ENCODE measurements around the gene REEP6. TPM values are rescaled to one million over a fixed set of nuclear protein-coding genes. Genes with fewer than 3 reads are reported as not detected.

The REEP6 gene
- total and polyA plus RNA-seq, 10 donors = 0.65 to 2.6 (median 1.6) TPM; not detected in 1

DNA sequence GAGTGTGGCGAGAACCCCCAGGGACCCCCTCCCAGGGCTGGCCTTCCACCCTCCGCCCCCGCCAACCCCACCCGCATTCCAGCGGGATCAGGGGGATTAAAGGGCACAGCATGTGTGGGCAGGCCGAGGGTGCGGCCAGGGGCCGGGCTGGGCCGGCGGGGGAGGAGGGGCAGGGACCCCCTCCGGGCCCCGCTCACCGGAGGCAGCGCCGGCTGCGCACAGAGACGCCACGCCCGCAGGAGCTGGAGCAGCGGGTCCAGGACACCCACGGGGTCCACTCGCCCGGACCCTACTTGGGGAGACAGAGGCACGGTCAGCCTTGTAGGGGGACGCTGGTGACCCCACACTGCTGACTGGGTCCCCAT, 19.4 kb downstream of the REEP6 start:
- H3K27me3 ChIP-seq (replicated peaks in 1 of 7) = peaks cover 0 to 96% (median 46%) of the 10 kb centered on the region in 7 donors
- WGBS, 5 donors = 23 to 47% (median 31%) methylated on average over 11 to 25 of the region's 25 CpGs
- no peak overlapping the region for H3K27ac ChIP-seq
- H3K4me1 ChIP-seq = peaks cover 9 to 40% (median 26%) of the 10 kb centered on the region in 6 donors
- no peak overlapping the region for H3K4me3 ChIP-seq
- peaks cover 0 to 9% (median 0%) of the 10 kb centered on the region in 8 donors for H3K9me3 ChIP-seq
- no peaks in the 10 kb centered on the region for H3K36me3 ChIP-seq
- intact Hi-C loops (cut with DNase I; ENCODE audit: low total_unique reads) = no loop called here
- DNase-seq = no peak
- TF ChIP-seq POLR2A (IDR thresholded peaks at IDR 0.05) (no peak), POLR2AphosphoS5 (IDR thresholded peaks at IDR 0.05) (no peak)

DNA sequence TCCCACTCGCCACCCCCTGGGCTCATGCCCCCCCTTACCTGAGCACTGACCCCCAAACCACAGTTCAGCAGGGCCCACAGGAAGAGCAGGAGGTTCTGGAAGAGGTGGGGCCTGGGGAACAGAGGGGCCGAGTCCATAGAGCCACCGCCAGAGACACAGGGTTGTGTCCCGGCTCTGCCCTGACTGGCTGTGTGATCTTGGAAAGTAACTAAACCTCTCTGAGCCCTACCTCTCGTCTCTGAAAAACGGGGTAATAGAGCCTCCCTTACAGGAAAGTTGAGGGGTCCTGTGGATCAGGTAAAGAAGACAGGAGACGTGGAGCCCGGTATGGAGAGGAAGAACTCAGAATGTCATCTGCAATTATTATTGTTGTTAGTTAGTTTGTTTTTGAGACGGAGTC, 19.8 kb downstream of the REEP6 start:
- Histone ChIP-seq H3K27me3 (replicated peaks in 1 of 7) (peaks cover 0 to 96% (median 48%) of the 10 kb centered on the region in 7 donors), H3K9me3 (peaks cover 0 to 9% (median 0%) of the 10 kb centered on the region in 8 donors), H3K36me3 (no peaks in the 10 kb centered on the region), H3K4me1 (peaks cover 9 to 40% (median 26%) of the 10 kb centered on the region in 6 donors), H3K27ac (no peak overlapping the region), H3K4me3 (no peak overlapping the region)
- no peak for DNase-seq
- intact Hi-C loops (cut with DNase I; ENCODE audit: low total_unique reads) = no loop called here
- 33 to 60% (median 42%) methylated on average over 8 to 9 of the region's 9 CpGs for WGBS, 5 donors
- TF ChIP-seq, protein P1, sequence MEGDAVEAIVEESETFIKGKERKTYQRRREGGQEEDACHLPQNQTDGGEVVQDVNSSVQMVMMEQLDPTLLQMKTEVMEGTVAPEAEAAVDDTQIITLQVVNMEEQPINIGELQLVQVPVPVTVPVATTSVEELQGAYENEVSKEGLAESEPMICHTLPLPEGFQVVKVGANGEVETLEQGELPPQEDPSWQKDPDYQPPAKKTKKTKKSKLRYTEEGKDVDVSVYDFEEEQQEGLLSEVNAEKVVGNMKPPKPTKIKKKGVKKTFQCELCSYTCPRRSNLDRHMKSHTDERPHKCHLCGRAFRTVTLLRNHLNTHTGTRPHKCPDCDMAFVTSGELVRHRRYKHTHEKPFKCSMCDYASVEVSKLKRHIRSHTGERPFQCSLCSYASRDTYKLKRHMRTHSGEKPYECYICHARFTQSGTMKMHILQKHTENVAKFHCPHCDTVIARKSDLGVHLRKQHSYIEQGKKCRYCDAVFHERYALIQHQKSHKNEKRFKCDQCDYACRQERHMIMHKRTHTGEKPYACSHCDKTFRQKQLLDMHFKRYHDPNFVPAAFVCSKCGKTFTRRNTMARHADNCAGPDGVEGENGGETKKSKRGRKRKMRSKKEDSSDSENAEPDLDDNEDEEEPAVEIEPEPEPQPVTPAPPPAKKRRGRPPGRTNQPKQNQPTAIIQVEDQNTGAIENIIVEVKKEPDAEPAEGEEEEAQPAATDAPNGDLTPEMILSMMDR (IDR thresholded peaks at IDR 0.05 in 8 of 11, conservative IDR thresholded peaks at IDR 0.05 in 3 of 11) = no peak
- TF ChIP-seq POLR2A (IDR thresholded peaks at IDR 0.05) (no peak), POLR2AphosphoS5 (IDR thresholded peaks at IDR 0.05) (no peak)

DNA sequence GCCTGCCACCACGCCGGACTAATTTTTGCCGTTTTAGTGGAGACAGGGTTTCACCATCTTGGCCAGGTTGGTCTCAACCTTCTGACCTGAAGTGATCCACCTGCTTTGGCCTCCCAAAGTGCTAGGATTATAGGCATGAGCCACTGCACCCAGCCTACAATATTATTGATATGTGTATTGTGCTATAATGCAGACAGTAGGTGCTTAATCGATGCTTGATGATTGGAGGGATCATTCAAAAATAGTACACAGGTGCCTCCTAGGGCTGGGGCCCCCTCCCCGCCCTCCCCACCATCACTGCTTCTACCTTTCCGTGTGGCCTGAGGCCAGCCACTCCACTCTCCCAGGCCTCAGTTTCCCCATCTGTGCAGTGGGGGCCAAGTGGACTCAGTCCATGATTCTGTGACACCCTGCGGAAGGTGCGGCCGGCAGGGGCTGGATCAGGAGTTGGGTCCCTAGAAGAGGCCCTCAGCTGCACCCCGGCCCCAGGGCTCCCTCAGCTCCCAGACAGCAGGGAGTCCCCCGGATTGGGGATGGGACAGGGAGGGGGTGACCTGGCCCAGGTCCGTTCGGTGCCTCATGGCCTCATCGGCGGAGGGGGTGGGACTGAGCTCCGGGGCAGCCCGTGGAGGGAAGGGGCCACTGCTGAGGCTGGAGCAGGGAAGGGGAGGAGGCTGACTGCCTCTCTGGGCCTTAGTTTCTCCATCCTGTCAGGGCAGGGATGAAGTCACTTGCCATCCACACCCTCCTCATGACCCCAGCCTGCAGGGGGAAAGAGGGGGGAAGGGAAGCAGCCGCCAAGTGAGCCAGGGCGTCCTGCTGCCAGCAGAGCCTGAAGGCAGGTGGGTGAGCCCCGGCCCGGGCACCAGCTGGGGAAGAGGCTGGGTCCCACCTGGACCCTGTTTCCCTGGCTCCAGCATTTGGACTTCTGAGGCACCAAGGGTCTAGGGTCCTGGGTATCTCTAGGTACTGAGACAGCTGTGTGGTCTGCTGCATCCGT, 20.6 kb downstream of the REEP6 start:
- H3K27ac ChIP-seq = no peak overlapping the region
- intact Hi-C loops (cut with DNase I; ENCODE audit: low total_unique reads) = no loop called here

DNA sequence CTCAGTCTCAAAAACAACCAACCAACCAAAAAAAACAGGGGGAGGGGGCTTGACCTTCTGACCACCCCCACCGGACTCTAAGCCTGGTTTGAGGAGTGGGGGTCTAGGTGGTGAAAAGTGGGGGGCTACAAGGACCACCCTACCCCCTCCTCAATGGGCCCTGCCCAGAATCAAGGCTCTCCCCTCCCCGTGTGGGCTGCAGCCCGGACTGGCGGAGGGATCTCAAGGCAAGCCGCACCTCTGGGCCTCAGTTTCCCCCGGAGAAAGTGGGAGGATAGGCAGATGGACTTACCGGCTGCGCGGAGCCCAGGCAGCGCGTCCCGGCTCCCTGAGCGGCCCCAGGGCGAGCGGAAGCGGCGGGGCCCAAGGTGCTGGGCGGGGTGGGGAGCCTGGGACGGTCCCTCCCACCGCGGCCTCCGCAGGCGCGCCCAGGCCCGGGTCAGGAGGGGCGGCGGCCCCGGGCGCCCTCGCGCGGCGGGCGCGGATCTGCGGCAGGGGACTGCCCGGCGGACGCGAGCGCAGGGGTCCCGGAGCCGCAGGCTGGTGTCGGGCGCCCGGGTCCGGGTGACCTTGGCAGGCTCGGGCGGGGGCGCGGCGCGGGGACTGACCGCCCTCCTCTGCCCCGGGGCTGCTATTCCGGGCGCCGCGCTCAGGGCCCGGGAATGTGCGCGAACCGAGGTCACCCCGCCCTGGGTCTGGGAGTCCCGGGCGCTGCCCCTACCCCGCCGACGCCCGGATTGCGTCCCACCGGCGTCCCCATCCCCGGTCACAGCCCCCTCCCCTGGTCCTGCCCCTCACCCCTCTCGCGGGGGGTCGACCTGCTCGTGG, 21.9 kb downstream of the REEP6 start, which contains the start of gene ADAMTSL5:
Gene ADAMTSL5, minus strand, starts transcription at position 349 of the 828 bp plus-strand sequence. CDS start 2,076 bp downstream, outside the sequence.
- Histone ChIP-seq H3K27me3 (replicated peaks in 1 of 7) (peaks cover 0 to 97% (median 48%) of the 10 kb centered on the region in 7 donors), H3K36me3 (no peaks in the 10 kb centered on the region), H3K27ac (peak within 1 kb of the TSS in 1 of 8 donors; percentile 24), H3K4me3 (peak within 1 kb of the TSS in 7 of 8 donors; percentile 13 to 69 (median 37)), H3K9me3 (peaks cover 0 to 10% (median 0%) of the 10 kb centered on the region in 8 donors), H3K4me1 (peaks cover 6 to 31% (median 17%) of the 10 kb centered on the region in 6 donors)
- WGBS, 5 donors = 3 to 19% (median 5%) methylated on average over 14 to 78 of the region's 78 CpGs
- intact Hi-C loops (cut with DNase I; ENCODE audit: low total_unique reads) = no loop called here
- DNase-seq = no peak
- TF ChIP-seq POLR2AphosphoS5 (IDR thresholded peaks at IDR 0.05) (peak; percentile 31 to 57 (median 48)), POLR2A (IDR thresholded peaks at IDR 0.05) (no peak)
- TF ChIP-seq, protein P1 (IDR thresholded peaks at IDR 0.05 in 8 of 11, conservative IDR thresholded peaks at IDR 0.05 in 3 of 11) = peak in 1 of 11 experiments; percentile 31

More for the DNA sequence above, 20.6 kb downstream of the REEP6 start:
- peaks cover 0 to 96% (median 48%) of the 10 kb centered on the region in 7 donors for H3K27me3 ChIP-seq (replicated peaks in 1 of 7)
- H3K9me3 ChIP-seq = peaks cover 0 to 14% (median 0%) of the 10 kb centered on the region in 8 donors
- peaks cover 9 to 40% (median 26%) of the 10 kb centered on the region in 6 donors for H3K4me1 ChIP-seq
- H3K4me3 ChIP-seq = peak overlapping the region in 1 of 8 donors; percentile 69
- 48 to 64% (median 56%) methylated on average over 13 to 22 of the region's 22 CpGs for WGBS, 5 donors
- TF ChIP-seq, protein P1 (IDR thresholded peaks at IDR 0.05 in 8 of 11, conservative IDR thresholded peaks at IDR 0.05 in 3 of 11) = no peak
- TF ChIP-seq POLR2A (IDR thresholded peaks at IDR 0.05) (no peak), POLR2AphosphoS5 (IDR thresholded peaks at IDR 0.05) (no peak)
- DNase-seq = no peak
- no peaks in the 10 kb centered on the region for H3K36me3 ChIP-seq
